HEK293 (cell line): ENCODE measurements around the gene EFCAB10.

Source experiments
- CTCF ChIP-seq: fragments of 450-650 bp; formaldehyde crosslinking; IDR thresholded peaks from 2 replicates; pipeline ENCODE4 v1.5.1; 2016; ENCODE audit warnings: missing biosample characterization, missing genetic modification characterization
- OVOL3 ChIP-seq: fragments of 450-650 bp; formaldehyde crosslinking; IDR thresholded peaks from 2 replicates; pipeline ENCODE4 v1.5.1; 2016; ENCODE audit warnings: missing biosample characterization, missing genetic modification characterization
- PBX3 ChIP-seq: sonication (generic); formaldehyde crosslinking; IDR thresholded peaks from 2 replicates; pipeline ENCODE4 v1.8.1; 2022; ENCODE audit warnings: mild to moderate bottlenecking, moderate library complexity, missing genetic modification reagents
- ZFP41 ChIP-seq: fragments of 450-650 bp; formaldehyde crosslinking; IDR thresholded peaks from 2 replicates; pipeline ENCODE4 v1.5.1; 2016; ENCODE audit warnings: missing biosample characterization, missing genetic modification characterization, borderline replicate concordance
- ZNF138 ChIP-seq: fragments of 450-650 bp; formaldehyde crosslinking; IDR thresholded peaks from 2 replicates; pipeline ENCODE4 v1.5.1; 2016; ENCODE audit warnings: missing biosample characterization, missing genetic modification characterization, borderline replicate concordance
- ZNF146 ChIP-seq: fragments of 450-650 bp; formaldehyde crosslinking; IDR thresholded peaks from 2 replicates; pipeline ENCODE4 v1.5.1; 2016; ENCODE audit warnings: missing biosample characterization, missing genetic modification characterization
- ZNF544 ChIP-seq: fragments of 450-650 bp; formaldehyde crosslinking; IDR thresholded peaks from 2 replicates; pipeline ENCODE4 v1.5.0; 2017; ENCODE audit warnings: missing biosample characterization, missing genetic modification characterization
- ZNF621 ChIP-seq: fragments of 450-650 bp; formaldehyde crosslinking; IDR thresholded peaks from 2 replicates; pipeline ENCODE4 v1.5.1; 2017; ENCODE audit warnings: missing biosample characterization, missing genetic modification characterization
- ZNF785 ChIP-seq: fragments of 450-650 bp; formaldehyde crosslinking; IDR thresholded peaks from 2 replicates; pipeline ENCODE4 v1.5.1; 2016; ENCODE audit warnings: missing biosample characterization, missing genetic modification characterization
- TF ChIP-seq, protein P1 (sequence below): fragments of 450-650 bp; formaldehyde crosslinking; IDR thresholded peaks from 2 replicates; pipeline ENCODE4 v1.5.1; 2016; ENCODE audit warnings: missing biosample characterization, missing genetic modification characterization
- TF ChIP-seq, protein P2 (sequence below): fragments of 450-650 bp; formaldehyde crosslinking; IDR thresholded peaks from 2 replicates; pipeline ENCODE4 v1.5.1; 2017; ENCODE audit warnings: missing biosample characterization, missing genetic modification characterization

DNA sequence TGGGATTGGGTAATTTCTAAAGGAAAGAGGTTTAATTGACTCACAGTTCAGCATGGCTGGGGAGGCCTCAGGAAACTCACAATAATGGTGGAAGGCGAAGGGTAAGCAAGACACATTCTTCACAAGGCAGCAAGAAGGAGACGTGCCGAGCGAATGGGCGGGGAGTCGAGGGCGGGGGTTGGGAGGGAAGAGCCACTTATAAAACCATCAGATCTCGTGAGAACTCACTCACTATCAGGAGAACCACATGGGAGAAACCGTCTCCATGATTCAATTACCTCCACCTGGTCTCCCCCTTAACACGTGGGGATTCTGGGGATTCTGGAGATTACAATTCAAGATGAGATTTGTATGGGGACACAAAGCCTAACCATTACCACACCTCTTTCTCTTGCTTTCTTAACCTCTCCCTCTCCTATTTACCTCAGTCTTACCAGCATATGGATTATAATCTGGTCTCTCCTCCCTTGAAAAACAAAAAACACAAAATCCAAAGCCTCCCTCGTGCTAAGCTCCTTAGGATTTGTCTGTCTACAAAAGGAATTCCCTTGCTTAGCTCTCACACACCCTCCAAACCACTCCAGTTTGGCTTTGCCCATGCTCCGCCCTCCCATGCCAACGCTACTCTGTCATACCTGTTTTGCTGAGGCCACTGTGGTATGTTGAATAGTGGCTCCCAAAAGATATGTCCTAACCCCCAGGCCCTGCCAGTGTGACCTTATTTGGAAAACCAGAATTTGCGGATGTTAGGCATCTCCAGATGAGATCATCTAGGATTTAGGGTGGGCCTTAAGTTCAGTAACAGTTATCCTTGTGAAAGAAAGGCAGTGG is 19.6 kb upstream of the EFCAB10 start:
- TF ChIP-seq OVOL3 (no peak), CTCF (tag by site-specific recombination) (no peak), ZNF544 (tag by site-specific recombination) (no peak), PBX3 (CRISPR knock-in tag) (no peak), ZFP41 (no peak), ZNF138 (no peak), ZNF146 (tag by site-specific recombination) (no peak), ZNF621 (tag by site-specific recombination) (no peak), ZNF785 (tag by site-specific recombination) (no peak)
- TF ChIP-seq, protein P1, sequence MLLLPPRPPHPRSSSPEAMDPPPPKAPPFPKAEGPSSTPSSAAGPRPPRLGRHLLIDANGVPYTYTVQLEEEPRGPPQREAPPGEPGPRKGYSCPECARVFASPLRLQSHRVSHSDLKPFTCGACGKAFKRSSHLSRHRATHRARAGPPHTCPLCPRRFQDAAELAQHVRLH: no peak
- TF ChIP-seq, protein P2, sequence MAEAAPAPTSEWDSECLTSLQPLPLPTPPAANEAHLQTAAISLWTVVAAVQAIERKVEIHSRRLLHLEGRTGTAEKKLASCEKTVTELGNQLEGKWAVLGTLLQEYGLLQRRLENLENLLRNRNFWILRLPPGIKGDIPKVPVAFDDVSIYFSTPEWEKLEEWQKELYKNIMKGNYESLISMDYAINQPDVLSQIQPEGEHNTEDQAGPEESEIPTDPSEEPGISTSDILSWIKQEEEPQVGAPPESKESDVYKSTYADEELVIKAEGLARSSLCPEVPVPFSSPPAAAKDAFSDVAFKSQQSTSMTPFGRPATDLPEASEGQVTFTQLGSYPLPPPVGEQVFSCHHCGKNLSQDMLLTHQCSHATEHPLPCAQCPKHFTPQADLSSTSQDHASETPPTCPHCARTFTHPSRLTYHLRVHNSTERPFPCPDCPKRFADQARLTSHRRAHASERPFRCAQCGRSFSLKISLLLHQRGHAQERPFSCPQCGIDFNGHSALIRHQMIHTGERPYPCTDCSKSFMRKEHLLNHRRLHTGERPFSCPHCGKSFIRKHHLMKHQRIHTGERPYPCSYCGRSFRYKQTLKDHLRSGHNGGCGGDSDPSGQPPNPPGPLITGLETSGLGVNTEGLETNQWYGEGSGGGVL (tag by site-specific recombination): no peak
